GM19043 (cell line): ENCODE measurements around the gene ZNF302.
"Not testable (repeated sequence)": the region's sequence is repeated elsewhere in the genome, so short reads cannot be mapped to it uniquely, and the experiment has no call there.

Experiments
- ATAC-seq: cut with Tn5 transposase; IDR thresholded peaks from one replicate; pipeline ENCODE4 v1.9.1; 2021; ENCODE audit warnings: low read depth; ENCODE audit not compliant: unreplicated experiment

ZNF302 gene

DNA sequence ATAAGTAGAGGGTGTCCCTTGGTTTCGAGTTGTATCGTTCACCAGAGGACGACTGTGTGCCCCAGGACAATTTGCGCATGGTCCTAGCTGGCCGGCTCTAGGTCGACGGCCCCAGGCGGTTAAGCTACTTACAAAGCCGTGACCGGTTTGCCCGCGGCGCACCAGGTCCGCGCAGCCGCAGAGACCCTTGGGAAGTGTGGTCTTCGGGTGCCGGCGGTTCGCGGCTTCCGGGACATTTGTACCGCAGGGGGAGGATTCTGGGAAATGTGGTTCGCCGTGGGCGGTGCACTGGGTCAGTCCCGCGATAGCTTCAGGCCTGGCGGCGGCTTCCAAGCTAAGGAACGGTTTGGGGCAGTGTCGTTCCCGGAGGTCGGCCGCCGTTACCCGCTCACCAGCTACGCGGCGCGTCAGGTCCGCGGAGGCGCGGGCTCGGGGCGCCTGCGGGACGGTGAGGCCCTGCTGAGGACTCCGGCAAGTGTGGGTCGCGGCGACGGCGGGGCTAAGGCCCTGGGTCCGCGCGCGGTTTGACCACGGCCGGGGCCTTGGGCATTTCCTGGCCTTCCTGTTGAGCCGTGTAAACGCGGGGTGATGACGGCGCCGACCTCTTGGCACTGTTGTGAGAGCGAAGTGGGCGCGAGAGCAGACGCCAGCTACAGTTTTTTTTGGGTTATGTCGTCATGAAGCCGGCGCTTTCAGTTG lies at the start of gene ZNF302:
TSS of gene ZNF302 (plus strand) at position 293 of the 699 bp plus-strand sequence. CDS start 1,127 bp downstream, outside the sequence.
- ATAC-seq, result peak; percentile 91

DNA sequence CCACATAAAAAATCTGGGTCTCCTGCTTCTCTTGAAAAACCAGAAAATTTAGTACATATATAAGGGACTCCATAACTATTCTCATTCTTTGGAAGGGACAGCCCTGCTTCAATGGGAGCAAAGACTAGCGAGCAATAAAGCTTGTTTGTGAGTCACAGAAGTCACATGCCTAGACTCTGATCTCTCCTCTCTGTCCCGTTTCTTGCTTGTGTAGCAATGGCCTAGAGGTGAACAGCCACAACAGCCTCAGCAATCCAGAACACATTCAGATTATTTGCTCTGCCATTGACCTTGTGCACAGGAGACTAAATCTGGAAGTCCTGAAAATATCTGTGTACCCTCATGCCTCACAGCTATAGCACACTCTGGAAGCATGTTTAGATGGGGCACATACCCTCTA lies 43.7 kb upstream of the ZNF302 start:
- no peak for ATAC-seq

GRCh38 chr19:34639491-34640085 lies 37.9 kb upstream of the ZNF302 start:
- ATAC-seq, result no peak

GRCh38 chr19:34642241-34642640 lies 35.2 kb upstream of the ZNF302 start:
- no peak for ATAC-seq

GRCh38 chr19:34644991-34645461 lies 32.5 kb upstream of the ZNF302 start:
- ATAC-seq, result no peak

DNA sequence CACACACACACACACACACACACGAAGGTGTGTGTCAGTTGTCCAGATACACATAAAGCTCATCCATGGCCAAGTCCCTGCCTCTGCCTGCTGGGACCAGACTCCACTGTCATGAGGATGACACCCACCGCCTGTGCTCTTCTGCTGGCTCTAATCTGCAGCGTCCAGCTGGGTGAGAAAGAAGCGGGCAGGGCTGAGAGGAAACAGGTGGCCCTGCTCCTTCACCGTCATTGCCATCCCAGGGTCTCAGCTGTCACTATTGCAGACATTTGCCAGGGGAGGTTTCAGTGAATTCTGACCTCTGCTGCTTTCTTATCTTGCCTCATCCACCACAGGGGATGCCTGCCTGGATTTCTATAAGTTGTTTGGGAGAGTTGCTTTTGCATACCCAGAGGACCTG lies 31.9 kb upstream of the ZNF302 start:
- no peak for ATAC-seq

GRCh38 chr19:34649886-34650543 lies 27.5 kb upstream of the ZNF302 start:
- no peak for ATAC-seq

- no peak for ATAC-seq
These were observed 25.7 kb upstream of the ZNF302 start for GRCh38 chr19:34651747-34652146.

DNA sequence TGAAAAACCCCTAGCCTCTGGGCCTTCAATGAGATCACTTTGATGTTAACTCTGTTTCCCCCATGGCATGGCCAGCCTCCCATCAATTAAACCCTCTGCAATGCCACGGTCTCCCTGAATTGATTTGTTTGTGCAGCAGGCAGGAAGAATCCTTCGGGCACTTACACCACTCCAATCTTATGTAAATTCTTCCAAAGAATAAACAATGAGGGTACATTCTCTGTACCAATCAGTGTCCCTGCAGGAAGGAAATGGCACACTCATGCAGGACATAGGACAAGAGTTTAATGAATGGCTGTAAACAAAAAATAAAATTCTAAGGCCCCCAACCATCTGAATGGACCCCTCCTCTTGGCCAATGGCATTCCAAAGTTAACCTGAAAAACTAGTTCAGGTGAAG lies 22.7 kb upstream of the ZNF302 start:
- ATAC-seq, result no peak

DNA sequence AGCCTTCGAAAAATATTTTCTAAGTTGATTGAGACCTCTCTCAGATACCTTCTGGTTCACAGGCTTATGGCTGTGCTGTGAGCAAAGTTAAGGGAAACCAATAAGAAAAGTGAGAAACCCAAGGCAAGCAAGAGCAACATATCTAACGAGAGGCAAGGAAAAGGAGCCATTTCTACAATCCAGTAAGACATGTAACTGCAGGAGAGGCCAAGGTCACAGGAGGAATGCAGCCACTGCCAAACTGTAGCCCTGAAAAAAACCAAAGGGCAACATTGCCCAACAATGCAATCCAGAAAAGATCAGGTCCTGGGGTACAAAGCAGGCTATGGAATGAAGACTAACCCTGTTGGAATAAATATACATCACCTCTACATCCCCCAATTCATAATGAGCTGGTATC lies 21.8 kb upstream of the ZNF302 start:
- ATAC-seq, result no peak

DNA sequence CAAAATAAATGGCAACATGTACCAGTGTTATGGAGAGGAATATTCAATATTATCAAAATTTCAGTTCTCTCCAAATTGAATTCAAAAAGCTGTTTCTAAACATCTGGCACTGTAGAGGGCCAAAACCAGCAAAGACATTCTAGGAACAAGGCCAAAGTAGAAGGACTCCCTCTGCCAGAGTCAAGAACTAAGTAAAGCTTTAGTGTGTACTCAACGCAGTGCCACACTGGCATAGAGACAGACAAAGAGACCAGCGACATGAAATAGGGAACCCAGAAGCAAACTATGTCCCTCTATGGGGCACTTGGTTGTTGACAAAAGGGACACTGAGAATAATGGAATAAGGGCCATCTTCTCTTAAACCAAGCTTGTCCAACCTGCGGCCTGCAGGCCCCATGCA lies 16.1 kb upstream of the ZNF302 start:
- ATAC-seq, result no peak

- no peak for ATAC-seq
These were observed 14.6 kb upstream of the ZNF302 start for GRCh38 chr19:34662919-34663318.

DNA sequence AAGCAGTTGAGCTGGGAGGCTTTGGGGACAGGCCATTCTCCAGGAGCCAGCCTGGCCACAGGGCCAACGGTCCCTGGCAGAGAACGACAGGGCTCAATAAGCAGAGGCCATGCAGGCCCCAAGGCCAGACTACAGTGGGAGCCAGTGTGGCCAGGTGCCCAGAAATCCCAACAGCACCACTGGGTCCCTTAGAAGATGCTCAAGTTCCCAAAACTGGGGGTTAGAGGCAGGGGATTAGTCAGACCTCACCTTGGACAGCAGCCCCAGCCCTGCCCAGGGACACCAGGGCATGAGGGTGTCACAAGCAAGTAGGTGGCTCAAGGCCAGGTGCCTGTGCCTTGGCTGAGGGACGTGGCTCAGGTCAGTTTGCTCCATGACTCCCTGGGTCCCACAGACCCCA lies 13.3 kb upstream of the ZNF302 start:
- ATAC-seq, result no peak

DNA sequence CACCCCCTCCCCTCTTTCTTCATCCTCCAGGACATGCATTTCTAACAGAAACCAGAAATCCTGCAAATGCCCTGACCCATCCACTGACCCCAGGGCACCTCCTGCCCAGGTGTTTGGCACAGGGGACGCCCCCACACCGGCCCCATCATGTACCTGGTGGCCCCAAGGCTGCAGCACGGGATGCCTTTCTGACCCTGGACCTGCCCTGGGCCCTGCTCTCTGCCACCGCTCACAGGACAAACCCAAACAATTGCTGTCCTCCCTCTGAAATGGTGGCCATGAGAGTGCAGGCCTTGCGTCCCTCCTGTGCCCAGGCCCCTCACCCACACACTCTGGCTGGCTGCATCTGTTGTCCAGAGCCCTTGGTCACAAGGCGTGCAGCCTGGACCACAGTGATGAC lies 12.6 kb upstream of the ZNF302 start:
- no peak for ATAC-seq

DNA sequence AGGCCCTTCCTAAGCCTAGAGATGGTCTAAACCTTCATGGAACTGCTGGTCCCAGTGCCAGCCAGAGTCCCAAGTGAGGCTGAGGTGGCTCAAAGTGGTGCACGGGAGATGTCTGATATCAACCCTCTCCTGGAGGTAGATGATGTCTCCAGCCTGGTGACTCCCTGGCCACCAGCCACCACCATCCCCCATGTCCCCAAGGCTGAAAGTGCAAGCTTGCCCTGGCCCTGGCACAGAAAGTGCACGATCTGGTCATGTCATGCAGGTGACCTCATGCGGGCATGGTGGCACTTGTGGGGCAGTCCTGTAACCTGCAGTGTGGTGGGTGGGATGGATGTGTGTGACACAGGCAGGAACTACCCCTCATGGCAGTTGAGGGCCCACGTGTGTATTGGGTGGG lies 12.2 kb upstream of the ZNF302 start:
- not testable (repeated sequence) for ATAC-seq

DNA sequence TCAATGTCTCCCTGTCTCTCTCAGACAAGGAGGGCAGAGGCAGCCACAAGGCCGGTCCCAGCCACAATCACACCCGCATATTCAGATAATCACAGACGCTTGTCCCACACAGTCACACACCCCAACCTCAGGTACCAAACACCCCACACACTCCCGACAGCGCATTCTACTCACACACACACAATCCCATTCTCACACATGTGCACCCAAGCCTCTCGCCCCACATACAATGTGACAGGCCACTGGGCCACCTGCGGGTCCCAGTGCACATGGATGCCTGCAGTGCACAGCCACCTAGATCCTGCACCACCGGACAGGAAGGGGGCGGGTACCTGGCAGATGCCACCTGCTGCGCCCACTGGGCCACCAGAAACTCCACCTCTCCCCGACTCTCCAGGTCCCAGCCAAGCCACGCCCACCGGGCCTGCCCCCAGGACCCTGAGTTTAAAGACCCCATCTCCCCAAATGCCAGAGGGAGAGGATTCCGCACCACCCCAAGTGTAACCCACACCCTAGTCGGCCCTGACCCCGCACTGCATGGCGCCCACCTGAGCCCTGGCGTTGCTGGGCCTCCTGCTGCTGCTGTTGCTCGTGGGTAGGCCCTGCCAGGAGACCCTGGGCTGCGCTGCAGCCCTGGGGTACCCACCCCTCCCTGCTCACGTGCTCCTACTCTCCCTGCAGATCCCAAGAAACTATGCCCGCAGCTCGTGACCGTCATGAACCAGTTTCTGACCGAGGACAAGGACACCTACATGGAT lies 11.1 kb upstream of the ZNF302 start:
- no peak for ATAC-seq

DNA sequence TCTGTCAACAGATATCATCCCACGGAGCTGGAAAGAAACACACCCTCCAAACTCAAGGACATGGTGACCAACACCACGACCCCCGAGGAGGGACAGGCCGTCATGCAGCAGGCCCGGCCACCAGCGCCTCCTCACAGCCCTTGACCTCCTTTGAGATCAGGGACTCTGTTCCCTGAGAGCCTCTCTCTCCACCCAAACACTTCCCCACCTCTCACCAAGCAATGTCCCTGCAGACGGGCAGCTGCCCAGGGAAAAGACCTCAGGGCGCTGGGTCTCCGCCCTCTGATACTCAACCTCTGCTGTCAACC lies 10.6 kb upstream of the ZNF302 start:
- ATAC-seq, result no peak

DNA sequence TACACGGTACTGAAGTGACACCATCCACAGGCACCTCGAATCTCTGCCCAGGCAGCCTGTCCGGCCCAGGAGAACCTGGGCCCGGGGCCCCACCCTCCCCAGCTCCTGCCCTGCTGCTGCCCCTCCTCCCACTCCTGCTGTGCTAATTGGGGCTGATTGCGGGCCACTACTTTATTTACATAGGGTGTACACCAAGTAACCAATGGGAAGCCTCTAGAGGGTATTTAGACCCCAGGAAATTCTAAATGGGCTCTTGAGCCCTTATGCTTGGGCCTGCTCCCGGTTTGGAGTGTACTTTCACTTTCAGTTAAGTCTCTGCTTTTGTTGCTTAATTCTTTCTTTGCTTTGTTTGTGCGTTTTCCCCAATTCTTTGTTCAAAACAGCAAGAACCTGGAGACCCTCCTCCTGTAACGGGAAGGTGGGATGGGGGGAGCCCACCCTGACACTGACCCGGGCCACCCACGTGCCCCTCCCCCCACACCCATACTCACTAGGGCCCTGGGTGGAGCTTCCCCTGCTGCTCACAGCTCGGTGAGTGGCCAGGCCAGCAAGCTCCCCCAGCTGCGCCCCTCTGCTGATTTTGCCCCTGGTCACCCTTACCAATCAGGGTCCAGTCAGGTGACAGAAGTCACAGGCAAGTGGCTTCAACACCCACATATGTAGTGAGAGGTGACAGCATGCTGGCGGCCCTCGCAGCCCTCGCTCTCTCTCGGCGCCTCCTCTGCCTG lies 10.0 kb upstream of the ZNF302 start:
- ATAC-seq, result no peak

DNA sequence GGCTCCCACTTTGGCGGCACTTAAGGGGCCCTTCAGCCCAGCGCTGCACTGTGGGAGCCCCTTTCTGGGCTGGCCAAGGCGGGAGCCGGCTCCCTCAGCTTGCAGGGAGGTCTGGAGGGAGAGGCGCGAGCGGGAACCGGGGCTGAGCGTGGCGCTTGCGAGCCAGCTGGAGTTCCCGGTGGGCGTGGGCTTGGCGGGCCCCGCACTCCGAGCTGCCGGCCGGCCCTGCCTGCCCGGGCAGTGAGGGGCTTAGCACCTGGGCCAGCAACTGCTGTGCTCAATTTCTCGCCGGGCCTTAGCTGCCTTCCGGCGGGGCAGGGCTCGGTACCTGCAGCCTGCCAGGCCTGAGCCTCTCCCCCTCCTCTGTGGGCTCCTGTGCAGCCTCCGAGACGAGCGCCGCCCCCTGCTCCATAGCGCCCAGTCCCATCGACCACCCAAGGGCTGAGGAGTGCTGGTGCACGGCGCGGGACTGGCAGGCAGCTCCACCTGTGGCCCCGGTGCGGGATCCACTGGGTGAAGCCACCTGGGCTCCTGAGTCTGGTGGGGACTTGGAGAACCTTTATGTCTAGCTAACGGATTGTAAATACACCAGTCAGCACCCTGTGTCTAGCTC lies 9.3 kb upstream of the ZNF302 start:
- not testable (repeated sequence) for ATAC-seq

- ATAC-seq, result not testable (repeated sequence)
These were observed 8.8 kb upstream of the ZNF302 start for GRCh38 chr19:34668690-34669089.
